ENCODE measurements around the gene PDZRN4.

- TF ChIP-seq CTCF (IDR thresholded peaks at IDR 0.05) (no peak), POLR2A (IDR thresholded peaks at IDR 0.05) (no peak), POLR2AphosphoS5 (IDR thresholded peaks at IDR 0.05) (no peak)
Measured at GRCh38 chr12:41596190-41596589, 408.1 kb downstream of the PDZRN4 start.
